ENCODE data around the gene RBM4B. TPM values are rescaled to one million over a fixed set of nuclear protein-coding genes. Genes with fewer than 3 reads are reported as not detected.
A peak's percentile ranks its signal among the peaks of the same experiment; 100 is the strongest.
"Not testable (repeated sequence)": the region's sequence is repeated elsewhere in the genome, so short reads cannot be mapped to it uniquely, and the experiment has no call there.

The RBM4B gene, protein sequence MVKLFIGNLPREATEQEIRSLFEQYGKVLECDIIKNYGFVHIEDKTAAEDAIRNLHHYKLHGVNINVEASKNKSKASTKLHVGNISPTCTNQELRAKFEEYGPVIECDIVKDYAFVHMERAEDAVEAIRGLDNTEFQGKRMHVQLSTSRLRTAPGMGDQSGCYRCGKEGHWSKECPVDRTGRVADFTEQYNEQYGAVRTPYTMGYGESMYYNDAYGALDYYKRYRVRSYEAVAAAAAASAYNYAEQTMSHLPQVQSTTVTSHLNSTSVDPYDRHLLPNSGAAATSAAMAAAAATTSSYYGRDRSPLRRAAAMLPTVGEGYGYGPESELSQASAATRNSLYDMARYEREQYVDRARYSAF
- total RNA-seq (2014; rRNA removed; shearing (Covaris generic); ENCODE audit: low replicate concordance), result 15.7 and 26.6 TPM in 2 replicates

GRCh38 chr11:66677599-66678375, at the start of gene RBM4B:
Gene RBM4B (minus strand): TSS chr11:66677887. CDS start chr11:66677079, 808 bp downstream.
- H3K4me3 ChIP-seq, result peak within 1 kb of the TSS; percentile 70
- H3K9me3 ChIP-seq, result no peaks in the 10 kb centered on the region
- peaks cover 29% of the 10 kb centered on the region for H3K36me3 ChIP-seq
- peak; percentile 95 for DNase-seq
- H3K27me3 ChIP-seq, result no peaks in the 10 kb centered on the region

- Histone ChIP-seq H3K4me3 (no peak overlapping the region), H3K27me3 (no peaks in the 10 kb centered on the region; the same call in 1 of the 2 replicates), H3K9me3 (no peaks in the 10 kb centered on the region), H3K36me3 (no peaks in the 10 kb centered on the region)
- DNase-seq, result no peak
Observed at GRCh38 chr11:66725647-66726046, 48.0 kb upstream of the RBM4B start.

- Histone ChIP-seq H3K36me3 (no peaks in the 10 kb centered on the region), H3K9me3 (no peaks in the 10 kb centered on the region), H3K27me3 (no peaks in the 10 kb centered on the region), H3K4me3 (no peak overlapping the region)
- DNase-seq, result no peak
Observed at GRCh38 chr11:66725114-66725513, 47.4 kb upstream of the RBM4B start.

- DNase-seq, H3K9me3 ChIP-seq, H3K4me3 ChIP-seq, H3K36me3 ChIP-seq, H3K27me3 ChIP-seq: not testable (repeated sequence)
Observed at GRCh38 chr11:66724167-66724566, 46.5 kb upstream of the RBM4B start.

- no peaks in the 10 kb centered on the region for H3K27me3 ChIP-seq
- no peak for DNase-seq
- no peak overlapping the region for H3K4me3 ChIP-seq
- H3K36me3 ChIP-seq, result no peaks in the 10 kb centered on the region
- no peaks in the 10 kb centered on the region for H3K9me3 ChIP-seq
Observed at GRCh38 chr11:66723693-66724092, 46.0 kb upstream of the RBM4B start.

GRCh38 chr11:66722745-66723651, 45.3 kb upstream of the RBM4B start:
- no peak overlapping the region for H3K4me3 ChIP-seq
- H3K27me3 ChIP-seq, result no peaks in the 10 kb centered on the region
- H3K9me3 ChIP-seq, result no peaks in the 10 kb centered on the region

DNA sequence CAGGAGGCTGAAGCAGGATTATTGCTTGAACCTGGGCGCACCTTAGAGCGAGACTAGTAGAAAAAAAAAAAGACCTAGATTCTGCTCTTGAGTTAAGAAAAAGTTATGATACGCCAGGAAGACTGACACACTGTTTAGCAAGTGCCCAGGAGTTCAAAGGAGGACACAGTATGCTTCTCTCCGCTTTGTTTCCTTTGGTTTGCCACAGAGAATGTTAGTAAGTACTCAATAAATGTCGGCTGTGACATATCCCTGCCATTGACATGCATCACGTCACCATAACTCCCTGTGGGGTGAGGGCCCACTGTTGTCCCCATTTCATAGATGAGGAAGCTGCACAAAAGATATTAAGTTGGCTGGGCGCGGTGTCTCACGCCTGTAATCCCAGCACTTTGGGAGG, 44.3 kb upstream of the RBM4B start:
- H3K4me3 ChIP-seq, result no peak overlapping the region
- no peak for DNase-seq
- H3K36me3 ChIP-seq, result no peaks in the 10 kb centered on the region
- H3K9me3 ChIP-seq, result no peaks in the 10 kb centered on the region
- H3K27me3 ChIP-seq, result no peaks in the 10 kb centered on the region

More at GRCh38 chr11:66722745-66723651, 45.3 kb upstream of the RBM4B start:
- no peaks in the 10 kb centered on the region for H3K36me3 ChIP-seq
- no peak for DNase-seq

GRCh38 chr11:66720899-66721470, 43.3 kb upstream of the RBM4B start:
- DNase-seq, result no peak
- no peaks in the 10 kb centered on the region for H3K9me3 ChIP-seq
- no peaks in the 10 kb centered on the region for H3K27me3 ChIP-seq
- no peak overlapping the region for H3K4me3 ChIP-seq
- H3K36me3 ChIP-seq, result no peaks in the 10 kb centered on the region

- no peak for DNase-seq
- H3K9me3 ChIP-seq, result no peaks in the 10 kb centered on the region
- H3K36me3 ChIP-seq, result no peaks in the 10 kb centered on the region
- no peaks in the 10 kb centered on the region for H3K27me3 ChIP-seq
- no peak overlapping the region for H3K4me3 ChIP-seq
Observed at GRCh38 chr11:66720223-66720898, 42.7 kb upstream of the RBM4B start.

DNA sequence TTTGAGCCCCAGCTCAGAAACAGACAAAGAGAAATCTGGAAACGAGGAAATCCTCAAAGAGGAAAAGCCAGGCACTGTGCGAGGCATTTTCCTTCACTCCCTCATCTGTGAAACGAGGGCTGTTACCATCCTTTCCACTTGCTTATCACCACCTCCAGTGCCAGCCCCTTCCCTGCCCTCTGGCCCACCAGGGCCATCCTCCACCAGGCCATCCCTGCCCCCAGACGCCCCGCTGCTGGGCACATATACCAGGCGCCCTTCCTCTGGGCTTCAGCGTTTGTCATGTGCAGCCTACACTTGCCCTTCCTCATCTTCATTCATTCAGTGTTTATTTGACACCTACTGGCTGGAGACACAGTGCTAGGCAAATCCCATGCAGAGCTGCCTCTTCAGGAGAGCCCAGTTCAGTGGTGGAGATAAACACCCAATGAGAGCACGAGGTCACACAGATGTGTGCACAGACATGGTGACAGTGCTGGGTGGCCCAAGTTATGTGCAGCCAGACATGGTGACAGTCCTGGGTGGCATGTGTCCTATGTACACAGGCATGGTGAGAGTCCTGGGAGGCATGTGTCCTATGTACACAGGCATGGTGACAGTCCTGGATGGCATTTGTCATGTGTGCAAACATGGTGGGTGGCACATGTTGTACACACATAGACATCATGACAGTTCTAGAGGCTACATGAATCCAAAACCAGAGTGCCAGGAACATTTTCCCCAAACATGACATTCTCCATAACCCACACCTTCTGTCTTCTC, 41.6 kb upstream of the RBM4B start:
- no peaks in the 10 kb centered on the region for H3K9me3 ChIP-seq
- no peak for DNase-seq
- no peak overlapping the region for H3K4me3 ChIP-seq
- no peaks in the 10 kb centered on the region; the same call in 1 of the 2 replicates for H3K36me3 ChIP-seq
- H3K27me3 ChIP-seq, result no peaks in the 10 kb centered on the region

DNA sequence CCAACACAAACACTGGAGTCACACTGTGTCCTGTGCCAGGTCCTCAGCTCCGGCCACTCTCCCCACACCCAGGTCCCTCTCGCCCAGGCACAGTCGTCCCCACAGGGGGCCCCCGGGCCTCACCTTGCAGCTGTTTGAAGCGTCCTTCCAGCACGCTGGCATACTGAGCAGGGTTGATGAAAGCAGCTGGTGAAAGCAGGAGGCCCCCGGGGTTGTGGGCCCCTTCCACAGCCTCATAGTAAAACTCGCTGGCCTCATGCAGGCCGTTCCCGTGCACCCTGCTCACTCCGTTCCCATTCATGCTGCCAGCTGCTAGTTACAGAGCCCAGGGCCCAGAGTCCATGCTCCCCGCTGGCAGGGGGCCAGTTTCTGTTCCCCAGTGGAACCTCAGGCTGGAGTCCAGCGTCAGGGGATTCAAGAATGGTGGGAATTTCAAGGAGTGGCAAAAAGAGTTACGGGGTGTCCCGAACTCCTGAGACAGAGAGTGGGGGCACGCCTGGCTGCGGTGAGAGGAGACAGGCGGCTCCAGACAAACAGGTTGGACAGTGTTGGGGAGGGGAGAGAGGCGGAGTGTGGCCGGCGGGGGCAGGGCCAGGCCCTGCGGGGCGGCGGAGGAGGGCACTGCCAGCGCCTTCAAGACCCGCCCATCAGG, 40.8 kb upstream of the RBM4B start:
- no peak for DNase-seq

DNA sequence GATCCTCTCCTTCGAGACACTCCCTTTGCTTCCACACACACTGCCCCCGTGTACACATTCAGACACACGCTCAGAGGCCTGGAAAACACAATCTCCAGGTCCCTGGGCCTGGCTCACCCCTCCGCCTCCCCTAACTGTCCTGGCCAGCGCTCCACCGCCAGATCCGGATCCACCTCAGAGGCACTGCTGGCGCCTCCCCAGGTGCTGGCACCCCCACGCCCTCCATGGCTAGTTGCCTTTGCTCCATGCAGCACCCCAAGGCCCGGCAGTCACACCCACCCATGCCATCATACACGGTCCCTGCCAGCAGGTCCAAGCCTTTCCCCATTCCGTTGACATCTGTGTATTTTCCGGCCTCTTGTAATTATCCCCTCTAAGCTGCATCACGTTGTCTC, 40.2 kb upstream of the RBM4B start:
- Histone ChIP-seq H3K36me3 (peaks cover 3% of the 10 kb centered on the region), H3K27me3 (no peaks in the 10 kb centered on the region), H3K4me3 (no peak overlapping the region), H3K9me3 (no peaks in the 10 kb centered on the region)
- no peak for DNase-seq

More for the DNA sequence above, 40.8 kb upstream of the RBM4B start:
- H3K27me3 ChIP-seq, result no peaks in the 10 kb centered on the region
- peaks cover under 1% of the 10 kb centered on the region for H3K36me3 ChIP-seq
- no peaks in the 10 kb centered on the region for H3K9me3 ChIP-seq
- H3K4me3 ChIP-seq, result no peak overlapping the region

GRCh38 chr11:66716996-66717395, 39.3 kb upstream of the RBM4B start:
- H3K27me3 ChIP-seq, result no peaks in the 10 kb centered on the region
- H3K9me3 ChIP-seq, result no peaks in the 10 kb centered on the region
- DNase-seq, result no peak
- H3K36me3 ChIP-seq, result peaks cover 3% of the 10 kb centered on the region
- no peak overlapping the region for H3K4me3 ChIP-seq

GRCh38 chr11:66715346-66716085, 37.8 kb upstream of the RBM4B start:
- no peak overlapping the region for H3K4me3 ChIP-seq
- no peaks in the 10 kb centered on the region for H3K27me3 ChIP-seq
- H3K36me3 ChIP-seq, result peaks cover 3% of the 10 kb centered on the region
- no peaks in the 10 kb centered on the region for H3K9me3 ChIP-seq
- no peak for DNase-seq

All from MG63 (cell line).